GM19023 (cell line): Measurements from ENCODE around the gene MPP2.
"Not testable (repeated sequence)": the region's sequence is repeated elsewhere in the genome, so short reads cannot be mapped to it uniquely, and the experiment has no call there.

Experiments
- ATAC-seq: cut with Tn5 transposase; IDR thresholded peaks from one replicate; pipeline ENCODE4 v1.9.1; 2021; ENCODE audit warnings: mild to moderate bottlenecking, moderate library complexity; ENCODE audit not compliant: unreplicated experiment

MPP2 gene

GRCh38 chr17:43877451-43878155 lies 29.7 kb downstream of the MPP2 start:
- ATAC-seq = no peak

GRCh38 chr17:43877031-43877430 lies 30.3 kb downstream of the MPP2 start:
- ATAC-seq = no peak

GRCh38 chr17:43875476-43876147 lies 31.7 kb downstream of the MPP2 start:
- no peak for ATAC-seq

GRCh38 chr17:43874293-43874692 lies 33.0 kb downstream of the MPP2 start:
- ATAC-seq = no peak

- no peak for ATAC-seq
Observed at GRCh38 chr17:43873815-43874214, 33.5 kb downstream of the MPP2 start.

- no peak for ATAC-seq
Observed at GRCh38 chr17:43873091-43873490, 34.2 kb downstream of the MPP2 start.

GRCh38 chr17:43871946-43872690 lies 35.2 kb downstream of the MPP2 start:
- no peak for ATAC-seq

GRCh38 chr17:43869031-43869430 lies 38.3 kb downstream of the MPP2 start:
- not testable (repeated sequence) for ATAC-seq

GRCh38 chr17:43868226-43868994 lies 38.9 kb downstream of the MPP2 start:
- ATAC-seq = no peak

GRCh38 chr17:43864161-43864984 lies 43.0 kb downstream of the MPP2 start:
- no peak for ATAC-seq

- ATAC-seq = no peak
Observed at GRCh38 chr17:43861960-43862359, 45.4 kb downstream of the MPP2 start.

GRCh38 chr17:43860927-43861622 lies 46.3 kb downstream of the MPP2 start:
- no peak for ATAC-seq

- ATAC-seq = no peak
Observed at GRCh38 chr17:43860077-43860725, 47.1 kb downstream of the MPP2 start.

GRCh38 chr17:43857957-43858600 lies 49.3 kb downstream of the MPP2 start:
- no peak for ATAC-seq

GRCh38 chr17:43857141-43857540 lies 50.2 kb downstream of the MPP2 start:
- ATAC-seq = no peak

GRCh38 chr17:43856141-43856540 lies 51.2 kb downstream of the MPP2 start:
- ATAC-seq = no peak

- no peak for ATAC-seq
Observed at GRCh38 chr17:43855061-43855460, 52.3 kb downstream of the MPP2 start.

GRCh38 chr17:43854498-43854897 lies 52.8 kb downstream of the MPP2 start:
- ATAC-seq = no peak

- no peak for ATAC-seq
Observed at GRCh38 chr17:43853546-43853945, 53.8 kb downstream of the MPP2 start.
